Measurements from ENCODE around the gene RYR2.

DNA sequence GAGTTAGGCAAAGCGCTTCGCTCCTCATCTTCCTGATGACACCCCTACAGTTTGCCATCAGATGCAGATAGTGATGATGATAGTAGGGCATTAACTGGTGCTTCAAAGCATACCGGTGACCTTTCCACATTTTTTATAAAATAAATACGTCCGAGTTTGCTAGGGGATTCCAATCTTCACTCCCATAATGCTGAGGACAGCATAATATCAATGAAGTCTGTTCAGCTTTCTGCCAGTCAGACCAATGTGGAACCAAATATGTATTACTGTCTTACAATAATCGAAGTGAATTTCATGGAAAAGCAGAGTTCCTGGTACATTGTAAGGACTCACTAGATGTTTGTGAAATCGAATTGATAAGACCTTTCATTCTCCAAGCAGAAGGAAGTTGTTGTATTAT is 258.7 kb downstream of the RYR2 start:
- TF ChIP-seq EZH2phosphoT487 (IDR thresholded peaks at IDR 0.05; ENCODE audit: low read depth) (no peak), CTCF (IDR thresholded peaks at IDR 0.05; ENCODE audit: low read depth, low read length) (no peak)

All from OCI-LY3 (cell line).